Urinary bladder (tissue), 4 donors: ENCODE results near the gene CCDC34. TPM values are rescaled to one million over a fixed set of nuclear protein-coding genes. Genes with fewer than 3 reads are reported as not detected.

Source experiments
- DNase-seq: peaks from one replicate; pipeline ENCODE4 v3.0.0-alpha.2; 2015; ENCODE audit errors: extremely low spot score
- H3K27ac ChIP-seq: one replicate; pipeline ENCODE4 v1.5.1; 2013; ENCODE audit warnings: low read depth, mild to moderate bottlenecking, moderate library complexity
- H3K36me3 ChIP-seq: one replicate; pipeline ENCODE4 v1.6.1; 2013; ENCODE audit warnings: mild to moderate bottlenecking, moderate library complexity; ENCODE audit not compliant: insufficient read depth
- H3K4me1 ChIP-seq: one replicate; pipeline ENCODE4 v1.6.1; 2013; ENCODE audit warnings: mild to moderate bottlenecking, moderate library complexity; ENCODE audit not compliant: insufficient read depth
- H3K4me3 ChIP-seq: one replicate; pipeline ENCODE4 v1.5.1; 2013; ENCODE audit warnings: low read depth, low read length
- WGBS: extraction: QIAGEN DNeasy Blood & Tissue Kit; methylation state at CpG from one replicate; pipeline ENCODE4 v1.1.7; 2013; 5-methylcytosine and 5-hydroxymethylcytosine counted together
- polyA plus RNA-seq: library from polyadenylated mRNA; stranded (reverse); fragments of 200-250 nt; gene quantifications from one replicate; pipeline ENCODE4 v1.2.3, GENCODE V29; 2013
- total RNA-seq: library from RNA; depleted of rRNA; stranded (reverse); fragments of >200 nt; gene quantifications from one replicate; pipeline ENCODE4 v1.2.3, GENCODE V29; 2014
- donor health status: healthy with polysubstance abuse.
- donor health status: healthy.

CCDC34 gene
- total and polyA plus RNA-seq, 2 donors, result 3.2 to 10.2 TPM

- WGBS, result 34% methylated on average over 13 of the region's 13 CpGs
- no peaks in the 10 kb centered on the region for H3K4me1 ChIP-seq
- H3K27ac ChIP-seq, result no peak overlapping the region
- H3K36me3 ChIP-seq, result peaks cover 2% of the 10 kb centered on the region
- peak overlapping the region; percentile 68 for H3K4me3 ChIP-seq
- DNase-seq, result no peak
Observed at GRCh38 chr11:27363576-27364117, 632 bp upstream of the CCDC34 start.

- Histone ChIP-seq H3K4me3 (no peak overlapping the region), H3K36me3 (no peaks in the 10 kb centered on the region), H3K4me1 (no peaks in the 10 kb centered on the region), H3K27ac (no peak overlapping the region)
- 64% methylated on average over 8 of the region's 8 CpGs for WGBS
- no peak for DNase-seq
Observed at GRCh38 chr11:27361649-27362431, 1.2 kb downstream of the CCDC34 start.

GRCh38 chr11:27358296-27358695 lies 4.7 kb downstream of the CCDC34 start:
- WGBS, result 97% methylated on average over 1 of the region's 1 CpG
- DNase-seq, result no peak
- H3K27ac ChIP-seq, result no peak overlapping the region
- no peaks in the 10 kb centered on the region for H3K36me3 ChIP-seq
- H3K4me1 ChIP-seq, result no peaks in the 10 kb centered on the region
- no peak overlapping the region for H3K4me3 ChIP-seq

- H3K4me1 ChIP-seq, result no peaks in the 10 kb centered on the region
- H3K27ac ChIP-seq, result no peak overlapping the region
- DNase-seq, result no peak
- H3K36me3 ChIP-seq, result no peaks in the 10 kb centered on the region
- H3K4me3 ChIP-seq, result no peak overlapping the region
- 93% methylated on average over 4 of the region's 4 CpGs for WGBS
Observed at GRCh38 chr11:27357250-27357649, 5.8 kb downstream of the CCDC34 start.

- Histone ChIP-seq H3K4me3 (no peak overlapping the region), H3K36me3 (no peaks in the 10 kb centered on the region), H3K27ac (no peak overlapping the region), H3K4me1 (no peaks in the 10 kb centered on the region)
- DNase-seq, result no peak
- 91% methylated on average over 5 of the region's 5 CpGs for WGBS
Observed at GRCh38 chr11:27356624-27357222, 6.3 kb downstream of the CCDC34 start.

GRCh38 chr11:27355575-27356104 lies 7.4 kb downstream of the CCDC34 start:
- DNase-seq, result no peak
- no peak overlapping the region for H3K27ac ChIP-seq
- H3K4me1 ChIP-seq, result no peaks in the 10 kb centered on the region
- H3K36me3 ChIP-seq, result no peaks in the 10 kb centered on the region
- no peak overlapping the region for H3K4me3 ChIP-seq
- WGBS, result 92% methylated on average over 3 of the region's 3 CpGs

GRCh38 chr11:27354359-27354965 lies 8.6 kb downstream of the CCDC34 start:
- H3K4me1 ChIP-seq, result no peaks in the 10 kb centered on the region
- DNase-seq, result no peak
- H3K27ac ChIP-seq, result no peak overlapping the region
- H3K36me3 ChIP-seq, result no peaks in the 10 kb centered on the region
- WGBS, result 79% methylated on average over 5 of the region's 5 CpGs
- no peak overlapping the region for H3K4me3 ChIP-seq

GRCh38 chr11:27353593-27354358 lies 9.2 kb downstream of the CCDC34 start:
- Histone ChIP-seq H3K36me3 (no peaks in the 10 kb centered on the region), H3K4me1 (no peaks in the 10 kb centered on the region), H3K27ac (no peak overlapping the region), H3K4me3 (no peak overlapping the region)
- no peak for DNase-seq
- 93% methylated on average over 2 of the region's 2 CpGs for WGBS

GRCh38 chr11:27352781-27353180 lies 10.2 kb downstream of the CCDC34 start:
- H3K36me3 ChIP-seq, result no peaks in the 10 kb centered on the region
- no peak for DNase-seq
- no peaks in the 10 kb centered on the region for H3K4me1 ChIP-seq
- no peak overlapping the region for H3K4me3 ChIP-seq
- WGBS, result 96% methylated on average over 2 of the region's 2 CpGs
- H3K27ac ChIP-seq, result no peak overlapping the region

- no peak overlapping the region for H3K27ac ChIP-seq
- no peak for DNase-seq
- H3K36me3 ChIP-seq, result no peaks in the 10 kb centered on the region
- H3K4me1 ChIP-seq, result no peaks in the 10 kb centered on the region
- H3K4me3 ChIP-seq, result no peak overlapping the region
Observed at GRCh38 chr11:27350511-27350910, 12.5 kb downstream of the CCDC34 start.

- no peaks in the 10 kb centered on the region for H3K36me3 ChIP-seq
- H3K4me1 ChIP-seq, result no peaks in the 10 kb centered on the region
- WGBS, result 94% methylated on average over 2 of the region's 2 CpGs
- no peak for DNase-seq
- H3K27ac ChIP-seq, result no peak overlapping the region
- H3K4me3 ChIP-seq, result no peak overlapping the region
Observed at GRCh38 chr11:27349919-27350318, 13.1 kb downstream of the CCDC34 start.

GRCh38 chr11:27348340-27348873 lies 14.6 kb downstream of the CCDC34 start:
- Histone ChIP-seq H3K27ac (no peak overlapping the region), H3K4me1 (no peaks in the 10 kb centered on the region), H3K4me3 (no peak overlapping the region), H3K36me3 (no peaks in the 10 kb centered on the region)
- DNase-seq, result no peak
- 22% methylated on average over 3 of the region's 3 CpGs for WGBS
